HPDE6-E6E7 (cell line): Measurements from ENCODE around the gene CDH16.
"Not testable (repeated sequence)": the region's sequence is repeated elsewhere in the genome, so short reads cannot be mapped to it uniquely, and the experiment has no call there.

Experiments used
- DNase-seq: peaks from one replicate; pipeline ENCODE4 v3.0.0; 2011; ENCODE audit warnings: missing footprints; ENCODE audit errors: extremely low spot score

The CDH16 gene

DNA sequence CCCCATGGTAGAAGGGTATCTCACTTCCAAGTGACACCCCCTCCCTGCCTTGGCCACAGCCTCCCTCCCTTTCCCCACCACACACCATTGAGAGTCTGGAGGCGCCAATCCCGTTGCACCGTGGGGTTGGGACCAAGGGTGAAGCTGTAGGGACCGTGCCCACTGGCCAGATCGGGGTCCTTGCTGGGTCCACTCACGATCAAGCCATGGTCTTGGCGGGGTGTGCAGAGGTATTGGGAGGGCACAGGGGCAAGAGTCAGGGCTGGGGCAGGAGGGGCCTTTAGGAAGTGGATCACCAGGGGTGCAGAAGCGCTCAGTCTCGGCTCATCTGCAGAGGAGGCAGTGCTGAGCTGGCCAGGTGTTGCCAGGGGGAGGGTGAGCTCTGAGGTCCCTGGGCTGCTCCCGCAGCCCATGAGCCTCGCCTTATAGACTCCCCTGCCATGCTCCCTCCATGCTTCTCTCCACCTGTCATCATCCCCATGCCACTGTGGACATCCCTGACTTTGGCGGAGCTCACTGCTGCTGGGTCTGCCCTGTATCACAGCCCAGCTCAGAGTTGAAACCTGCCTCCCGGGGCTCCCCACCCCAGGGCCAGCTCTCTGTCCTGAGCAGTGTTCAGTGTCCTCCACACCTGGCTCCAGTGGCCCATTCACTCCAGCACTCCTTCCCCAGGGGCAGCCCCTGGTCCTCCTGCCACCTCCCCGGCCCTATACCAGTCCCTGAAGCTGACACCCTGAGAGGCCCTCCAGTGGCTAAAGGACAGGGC lies 8.3 kb downstream of the CDH16 start:
- DNase-seq = no peak

DNA sequence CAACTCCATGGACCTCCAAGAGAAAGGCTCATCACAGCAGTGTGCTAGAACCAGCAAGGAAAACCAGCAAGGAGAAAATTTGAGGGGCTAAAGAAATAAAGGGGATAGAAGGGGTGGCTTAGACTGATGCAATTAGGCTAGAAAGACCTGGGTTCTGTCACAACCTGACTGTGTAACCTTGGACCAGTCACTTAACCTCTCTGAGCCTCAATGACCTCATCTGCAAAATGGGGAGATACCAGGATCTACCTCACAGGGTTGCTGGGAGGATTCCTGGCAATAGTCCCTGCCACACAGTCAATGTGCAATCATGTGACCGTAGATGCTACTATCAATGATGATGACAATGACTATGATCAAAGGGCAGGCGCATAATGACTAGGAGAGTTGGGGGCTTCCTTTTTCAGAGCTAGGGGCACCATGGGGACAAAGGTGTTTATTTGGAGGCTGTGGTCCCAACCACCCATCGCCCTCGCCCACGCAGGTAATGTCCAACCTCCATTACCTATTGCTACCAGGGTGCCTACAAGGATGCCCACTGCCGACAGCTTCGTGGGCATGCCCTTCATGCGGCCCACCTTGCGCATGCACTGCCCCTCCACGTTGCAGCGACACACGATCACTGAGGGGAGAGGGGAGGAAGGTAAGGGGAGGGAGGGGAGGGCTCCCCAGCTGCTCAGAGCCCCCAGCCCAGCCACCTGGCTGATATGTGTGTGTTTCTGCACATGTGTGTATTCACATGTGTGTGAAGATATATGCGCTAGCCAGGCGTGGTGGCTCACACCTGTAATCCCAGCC lies 9.7 kb downstream of the CDH16 start:
- DNase-seq = no peak

DNA sequence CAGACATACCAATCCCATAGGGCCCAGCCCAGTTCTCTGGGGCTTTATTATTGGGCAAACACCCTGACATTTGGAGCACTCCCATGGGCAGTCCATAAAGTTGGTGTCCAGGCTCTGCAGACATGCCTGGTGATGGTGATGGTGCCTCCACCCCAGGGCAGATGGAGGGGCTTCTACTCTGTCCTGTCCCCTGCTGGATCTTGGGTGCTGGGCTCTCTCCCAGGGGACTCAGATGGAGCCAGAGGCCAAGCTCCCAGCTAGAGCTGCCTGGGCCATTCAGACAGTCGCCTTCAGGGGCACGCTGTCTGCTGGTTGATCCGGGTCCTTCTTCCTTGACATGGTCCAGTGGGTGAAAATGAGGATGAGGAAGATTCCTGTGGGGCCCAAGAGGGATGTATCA lies 10.6 kb downstream of the CDH16 start:
- no peak for DNase-seq

DNA sequence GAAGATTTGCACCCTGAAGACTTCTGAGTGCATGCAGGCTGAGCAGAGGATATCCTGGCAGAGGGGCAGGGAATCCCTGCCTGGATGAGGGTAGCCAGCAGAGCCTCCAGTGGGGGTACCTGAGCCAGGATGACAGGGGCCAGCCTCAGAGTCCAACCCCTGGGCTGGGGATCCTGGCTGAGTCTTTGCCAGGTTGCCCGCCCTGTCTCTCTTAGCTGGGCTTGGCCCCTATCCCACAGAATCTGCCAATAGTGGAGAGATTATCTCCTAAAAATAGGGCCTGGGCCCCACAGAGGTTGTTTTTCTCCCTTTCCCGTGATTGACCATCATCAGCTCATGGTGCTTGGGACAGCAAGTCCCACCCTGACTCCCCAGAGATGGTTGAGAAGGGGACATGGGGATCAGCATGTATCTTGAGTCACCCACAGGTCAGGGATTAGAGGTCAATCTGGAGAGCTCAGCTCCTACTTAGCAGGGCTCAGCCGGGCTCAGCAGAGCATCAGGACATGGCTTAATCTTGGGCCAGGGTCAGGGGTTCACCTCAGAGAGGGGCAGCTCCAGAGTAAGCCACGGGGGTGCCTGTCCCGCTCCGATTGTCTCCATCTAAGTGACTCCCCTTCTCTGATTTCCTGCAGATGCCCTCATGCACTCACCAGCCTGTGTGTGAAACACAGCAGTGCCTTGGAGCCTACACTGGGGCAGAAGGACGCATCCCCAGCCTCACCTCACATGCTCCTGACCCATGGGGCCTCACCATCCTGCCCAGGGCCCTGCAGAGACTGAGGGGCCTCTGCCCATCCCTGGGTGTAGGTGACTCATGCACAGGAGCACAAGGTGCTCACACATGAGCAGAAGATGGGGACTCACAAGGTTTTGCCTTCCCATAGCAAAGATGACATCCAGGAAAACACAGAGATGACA lies 11.5 kb downstream of the CDH16 start:
- DNase-seq = no peak

DNA sequence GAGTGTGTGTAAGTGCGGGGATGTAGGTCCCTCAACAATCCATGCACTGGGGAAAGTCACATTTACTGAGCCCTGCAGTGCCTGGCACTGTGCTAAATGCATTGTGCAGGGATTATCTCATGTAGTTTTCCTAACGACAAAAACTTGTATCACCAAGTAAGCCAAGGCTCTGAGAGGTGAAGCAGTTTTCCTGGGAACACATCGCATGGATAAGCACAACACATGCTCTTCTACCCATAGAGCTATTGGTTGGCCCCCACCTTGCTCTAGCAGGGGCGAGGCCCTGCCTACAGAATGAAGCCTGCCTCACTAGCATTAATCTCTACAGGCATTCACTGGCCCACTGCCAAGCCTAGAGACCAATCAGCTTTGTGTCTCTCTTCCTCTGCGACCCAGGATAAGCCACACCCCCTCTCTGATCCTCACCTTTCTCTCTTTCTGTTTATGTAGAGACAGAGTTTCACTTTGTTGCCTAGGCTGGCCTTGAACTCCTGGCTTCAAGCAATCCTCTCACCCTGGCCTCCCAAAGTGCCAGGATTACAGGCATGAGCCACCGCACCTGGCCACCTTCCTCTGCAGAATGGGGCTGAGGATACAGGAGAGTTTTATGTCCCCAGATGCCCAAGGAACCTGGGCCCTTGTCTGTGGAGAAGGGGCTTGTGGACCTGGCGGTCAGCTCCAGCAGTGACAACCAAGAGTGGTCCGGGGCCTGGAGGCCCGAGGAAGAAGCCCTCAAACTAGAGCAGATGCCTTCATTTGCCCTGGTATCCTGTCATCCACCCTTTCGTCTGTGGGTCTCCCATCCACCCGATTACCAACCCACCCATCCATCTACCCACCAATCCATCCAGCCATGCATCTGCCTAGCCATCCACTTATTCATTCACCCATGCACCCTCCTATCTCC lies 12.8 kb downstream of the CDH16 start:
- peak; percentile 69 for DNase-seq

DNA sequence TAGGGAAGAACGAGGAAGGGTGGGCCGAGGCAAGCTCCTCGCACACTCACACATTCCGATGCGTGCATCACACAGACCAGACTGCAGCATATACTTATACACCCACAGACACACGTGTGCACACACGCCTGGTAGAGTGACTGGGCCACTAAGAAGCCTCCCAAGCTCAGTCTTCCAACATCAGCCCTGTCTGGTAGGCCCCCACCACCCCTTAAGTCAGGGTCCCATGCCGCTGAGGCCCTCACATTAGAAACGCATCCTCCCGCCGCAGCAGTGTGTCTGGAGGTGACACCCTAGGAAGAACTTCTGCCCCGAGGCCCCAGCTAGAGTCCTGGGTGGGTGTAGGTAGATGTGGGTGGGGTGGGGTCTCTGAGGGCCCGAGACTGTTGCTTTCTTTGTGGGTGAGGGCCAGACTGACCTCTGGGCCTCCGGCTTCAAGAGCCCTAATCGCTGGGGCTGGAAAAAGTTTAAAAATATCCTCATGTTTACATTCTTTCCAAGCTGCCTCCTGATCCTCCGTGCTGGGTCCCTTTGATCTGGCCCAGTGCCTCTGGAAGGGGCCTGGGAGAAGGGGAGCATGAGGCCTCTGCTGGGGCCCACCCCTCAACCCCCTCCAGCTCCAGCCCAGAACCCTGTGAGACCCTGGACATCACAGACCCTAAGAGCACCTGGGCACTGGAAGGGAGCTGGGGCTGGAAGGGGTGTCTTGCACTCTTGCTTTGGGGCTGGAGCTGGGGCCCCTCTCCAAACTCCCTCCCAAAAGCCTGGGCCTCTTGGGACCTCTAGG lies 13.6 kb downstream of the CDH16 start:
- DNase-seq = no peak

DNA sequence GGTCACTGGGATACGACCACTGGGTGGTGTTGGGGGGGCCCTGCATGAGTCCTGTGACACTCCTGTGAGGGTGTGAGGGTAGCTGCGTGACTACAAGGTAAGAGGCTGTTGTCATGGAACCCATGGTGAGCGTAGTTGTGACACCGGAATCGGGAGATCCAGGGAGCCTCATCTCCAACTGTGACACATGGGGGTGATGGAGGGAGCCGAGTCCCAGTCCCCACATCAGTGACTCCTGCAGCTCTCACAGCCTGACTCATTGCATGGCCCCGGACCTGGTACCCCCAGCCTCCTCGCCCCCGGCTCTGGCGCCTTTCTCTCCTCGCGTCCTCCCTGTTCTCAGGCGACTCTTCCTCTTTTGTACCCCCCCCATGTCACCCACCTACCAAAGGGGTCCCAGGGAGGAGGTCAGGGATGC lies 14.2 kb downstream of the CDH16 start:
- no peak for DNase-seq

DNA sequence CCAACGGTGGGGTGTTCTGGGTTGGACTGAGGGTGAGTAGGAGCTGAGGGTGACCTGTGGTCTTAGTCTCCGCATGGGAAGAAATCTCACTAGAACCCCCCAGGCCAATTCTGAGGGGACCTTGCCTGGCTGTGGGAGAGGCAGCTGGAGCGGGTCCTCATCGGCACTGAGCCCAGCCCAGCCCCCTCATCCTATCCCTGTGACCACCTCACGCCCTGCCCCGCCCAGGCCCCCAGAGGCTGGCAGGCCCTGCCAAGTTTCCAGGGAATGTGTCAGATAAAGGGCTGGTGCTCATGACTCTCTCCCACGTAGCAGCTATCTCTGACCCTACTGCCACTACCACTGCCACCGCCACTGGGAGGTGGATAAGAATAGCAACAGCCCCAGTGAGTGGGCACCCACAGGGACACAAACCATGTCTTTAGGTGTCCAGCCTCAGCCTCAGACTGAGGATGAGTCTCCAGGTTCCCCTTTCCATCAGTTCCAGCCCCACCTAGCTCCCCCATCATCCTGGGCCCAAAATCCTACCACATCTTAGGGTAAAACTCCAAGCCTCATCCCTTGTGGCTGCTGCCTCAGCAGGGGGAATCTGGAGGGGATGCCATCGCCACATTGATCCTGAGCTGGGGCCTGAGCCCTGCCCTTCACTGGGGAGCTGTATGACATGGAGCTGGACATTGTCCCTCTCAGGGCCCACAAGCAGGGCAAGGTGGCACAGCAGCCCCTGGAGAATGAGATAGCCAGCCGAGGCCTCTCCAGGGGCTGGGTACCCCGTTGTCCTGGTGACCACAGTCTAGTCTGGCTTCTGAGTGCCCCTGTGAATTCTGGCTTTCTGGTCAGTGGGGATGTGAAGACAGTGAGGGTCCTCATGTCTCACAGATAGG lies 14.9 kb downstream of the CDH16 start:
- DNase-seq = no peak

DNA sequence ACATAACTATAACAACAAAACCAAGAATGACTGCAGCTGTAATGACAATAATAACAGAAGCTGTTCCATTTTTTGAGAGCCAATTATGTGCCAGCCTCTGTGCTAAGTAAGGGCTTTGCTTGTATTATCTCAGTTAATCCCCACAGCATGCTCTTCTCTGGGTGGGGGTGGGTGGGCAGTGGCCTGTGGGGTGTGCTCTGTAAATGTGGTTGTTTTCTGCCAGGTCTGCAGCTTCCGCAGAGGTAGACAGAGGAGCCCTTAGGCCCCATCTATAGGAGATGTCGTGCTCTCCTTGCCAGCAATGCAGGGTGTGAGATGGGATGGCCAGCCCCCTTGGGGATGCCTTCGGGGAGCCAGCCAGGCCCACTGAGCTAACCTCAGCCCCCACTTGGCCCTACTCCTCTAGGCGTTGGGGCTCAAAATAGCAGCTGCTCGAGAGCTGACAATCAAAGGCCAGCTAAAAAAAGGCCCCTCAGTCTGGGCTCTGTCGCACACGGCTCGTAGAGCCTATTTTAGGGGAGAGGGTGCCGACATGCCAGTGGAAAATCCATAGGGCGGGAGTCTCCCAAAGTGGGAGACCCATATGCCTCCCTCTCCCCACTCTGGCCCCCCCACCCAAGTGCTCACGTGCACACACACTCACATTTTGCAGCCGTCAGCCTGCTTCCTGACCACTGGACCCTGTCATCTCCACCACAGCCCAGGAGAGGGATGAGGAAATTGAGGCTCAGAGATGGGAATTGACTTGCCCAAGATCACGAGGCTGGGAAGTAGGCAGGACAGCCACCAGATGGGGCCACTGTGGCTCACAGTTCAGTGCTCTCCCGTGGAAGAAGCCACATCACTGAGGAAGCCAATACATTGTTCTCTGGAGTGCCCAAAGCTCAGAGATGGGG lies 15.8 kb downstream of the CDH16 start:
- no peak for DNase-seq

DNA sequence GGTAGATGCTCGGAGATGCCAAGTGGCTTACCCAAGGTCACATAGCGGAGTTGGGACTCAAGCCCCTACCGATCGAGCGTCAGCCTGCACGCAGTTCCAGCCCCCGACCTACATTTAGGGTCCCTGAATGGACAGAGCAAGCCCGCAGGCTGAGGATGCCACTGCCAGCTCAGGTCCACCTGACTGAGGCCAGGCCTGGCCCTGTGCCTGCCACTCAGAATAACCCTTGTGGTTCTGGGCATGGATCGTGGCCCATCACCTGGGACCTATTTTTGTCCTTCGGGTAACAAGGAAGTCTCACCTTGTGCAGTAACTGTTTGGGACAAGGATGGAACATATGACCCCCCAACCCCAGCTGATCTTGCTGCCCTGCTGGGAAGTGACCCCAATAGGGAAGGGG lies 17.1 kb downstream of the CDH16 start:
- no peak for DNase-seq

DNA sequence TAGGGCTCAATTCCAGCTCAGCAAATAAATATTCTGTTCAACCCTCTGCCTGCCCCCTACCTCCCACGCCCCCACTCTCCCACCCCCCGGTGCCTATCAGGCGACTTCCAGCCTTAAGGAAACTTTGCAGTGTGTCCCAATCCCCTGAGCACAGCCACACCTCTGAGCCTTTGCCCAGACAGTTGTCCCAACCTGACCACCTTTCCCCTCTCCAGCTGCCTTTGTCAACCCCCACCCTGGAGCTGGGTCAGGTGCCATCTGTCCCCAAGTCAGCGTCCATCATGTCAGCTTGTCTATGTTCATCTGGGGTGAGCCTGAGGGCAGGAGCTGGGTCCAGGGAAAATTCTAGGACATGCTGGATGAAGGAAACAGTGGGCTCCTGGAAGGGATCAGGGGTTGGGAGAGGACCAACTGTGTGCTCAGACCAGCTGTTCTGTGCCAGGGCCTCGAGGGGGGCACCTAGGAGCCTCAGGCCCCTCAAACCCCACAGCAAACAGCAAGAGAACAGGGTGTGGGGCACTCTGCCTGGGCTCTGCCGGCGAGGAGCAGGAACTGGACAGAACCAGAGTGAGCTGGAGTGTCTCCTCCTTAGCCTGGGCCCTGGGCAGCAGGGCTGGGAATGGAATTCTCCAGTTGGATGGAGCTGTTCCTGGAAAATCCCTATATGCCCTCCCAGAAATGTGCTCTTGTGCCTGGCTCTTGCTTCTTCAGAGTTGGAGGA lies 17.8 kb downstream of the CDH16 start:
- no peak for DNase-seq

DNA sequence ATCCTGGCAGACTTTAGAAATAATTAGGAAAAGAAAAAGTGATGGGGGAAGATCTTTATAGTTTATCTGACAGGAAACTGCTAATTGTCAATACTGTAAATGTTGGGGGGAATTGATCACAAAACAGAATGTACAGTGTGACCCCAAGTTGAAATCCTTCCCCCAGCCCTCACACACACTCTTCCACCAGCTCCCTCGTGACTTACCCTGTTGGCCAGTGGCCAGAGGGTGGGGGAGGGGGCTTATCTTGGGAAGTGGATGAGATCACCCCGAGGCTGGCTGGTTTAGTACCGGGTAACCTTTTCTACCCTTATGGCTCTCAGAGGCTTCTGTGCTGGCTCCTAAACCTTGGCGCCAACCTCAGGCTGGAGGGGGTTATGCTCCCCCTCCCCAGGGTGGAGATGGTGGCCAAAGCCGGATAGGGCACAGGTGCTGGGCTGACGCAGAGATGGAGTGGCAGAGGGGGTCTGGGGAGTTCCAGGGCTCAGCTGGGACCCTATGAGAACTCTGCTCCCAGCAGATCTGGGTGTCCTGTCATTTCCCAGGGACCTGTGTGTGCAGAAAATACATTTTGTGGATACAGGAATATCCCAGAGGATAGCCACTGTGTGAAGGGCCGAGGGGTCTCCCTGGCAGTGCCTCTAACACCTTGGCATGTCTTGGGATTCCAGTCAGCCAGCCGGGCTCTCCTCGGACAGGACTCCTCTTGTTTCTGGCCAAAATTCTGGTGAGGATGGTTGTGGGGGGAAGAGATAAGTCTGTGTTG lies 18.6 kb downstream of the CDH16 start:
- peak; percentile 74 for DNase-seq

DNA sequence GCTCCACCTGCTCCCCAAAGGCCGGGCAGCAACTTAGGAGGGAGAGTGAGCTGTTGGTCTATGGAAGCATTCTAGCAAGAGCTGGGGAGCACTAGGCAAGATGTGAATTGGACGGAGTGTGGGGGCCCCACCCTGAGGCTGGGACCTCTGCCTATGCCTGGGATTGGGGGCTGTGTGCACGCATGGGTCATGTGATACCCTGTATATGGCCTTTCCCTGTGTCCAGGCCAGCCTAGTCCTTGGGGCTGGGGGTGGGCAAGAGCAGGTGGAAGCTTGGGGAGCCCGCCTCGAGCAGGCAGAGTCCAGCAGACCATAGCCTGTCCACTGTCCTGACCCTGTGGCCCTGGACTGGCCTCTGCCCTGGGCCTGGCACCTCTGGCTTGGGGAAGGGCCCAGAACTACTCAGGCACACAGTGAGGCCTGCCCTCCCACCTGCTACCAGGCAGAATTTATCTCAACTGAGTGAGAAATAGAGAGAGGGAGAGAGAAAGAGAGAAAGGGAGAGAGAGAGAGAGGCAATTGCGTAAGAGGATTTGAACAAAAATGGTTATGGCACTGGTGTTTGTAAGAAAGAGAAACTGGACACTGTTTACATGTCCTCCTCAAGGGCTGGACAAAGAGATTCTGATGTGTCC lies 19.3 kb downstream of the CDH16 start:
- no peak for DNase-seq

DNA sequence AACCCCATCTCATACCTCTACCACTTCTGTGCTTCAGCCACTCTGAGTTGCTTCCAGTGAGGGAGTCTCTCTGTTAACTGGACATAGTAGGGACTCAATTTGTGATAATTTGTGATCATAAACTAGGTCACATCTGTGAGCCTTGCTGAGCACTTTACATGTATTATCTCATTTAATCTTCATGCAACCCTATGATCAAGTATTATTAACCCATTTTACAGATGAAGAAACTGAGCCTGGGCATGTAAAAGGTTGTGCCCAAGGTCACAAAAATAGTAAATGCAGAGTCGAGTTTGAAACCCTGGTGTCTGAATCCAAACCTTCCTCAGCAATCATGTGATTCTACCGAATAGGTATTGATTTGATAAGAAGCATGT lies 19.8 kb downstream of the CDH16 start:
- DNase-seq = no peak

DNA sequence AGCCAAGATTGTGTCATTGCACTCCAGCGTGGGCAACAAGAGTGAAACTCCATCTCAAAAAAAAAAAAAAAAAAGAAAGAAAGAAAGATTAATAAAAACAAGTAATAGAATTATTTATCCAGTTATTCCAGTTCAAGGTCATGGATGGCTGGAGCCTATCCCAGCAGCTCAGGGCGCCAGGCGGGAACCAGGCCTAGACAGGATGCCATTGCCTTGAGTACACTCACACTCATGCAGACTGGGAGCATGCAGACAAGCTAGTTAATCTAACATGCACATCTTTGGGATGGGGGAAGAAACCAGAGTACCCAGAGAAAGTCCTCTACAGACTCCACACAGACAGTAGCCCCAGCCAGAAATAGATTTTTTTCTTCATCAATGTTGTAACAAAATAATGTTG lies 20.5 kb downstream of the CDH16 start:
- DNase-seq = no peak

DNA sequence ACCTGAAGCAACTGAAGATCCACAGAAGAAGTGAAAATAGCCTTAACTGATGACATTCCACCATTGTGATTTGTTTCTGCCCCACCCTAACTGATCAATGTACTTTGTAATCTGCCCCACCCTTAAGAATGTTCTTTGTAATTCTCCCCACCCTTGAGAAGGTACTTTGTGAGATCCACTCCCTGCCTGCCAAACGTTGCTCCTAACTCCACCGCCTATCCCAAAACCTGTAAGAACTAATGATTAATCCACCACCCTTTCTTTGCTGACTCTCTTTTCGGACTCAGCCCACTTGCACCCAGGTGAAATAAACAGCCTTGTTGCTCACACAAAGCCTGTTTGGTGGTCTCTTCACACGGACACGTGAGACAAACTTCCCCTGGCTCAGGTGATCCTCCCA lies 22.0 kb downstream of the CDH16 start:
- not testable (repeated sequence) for DNase-seq
